Naive thymus-derived CD4-positive, alpha-beta T cell (primary cell): Measurements from ENCODE around the gene GNB4. TPM values are rescaled to one million over a fixed set of nuclear protein-coding genes. Genes with fewer than 3 reads are reported as not detected.

Experiments
- ATAC-seq: fragments of 150-1000 bp; cut with Tn5 transposase; 2 replicates; pipeline ENCODE4 v1.10.0; 2021; ENCODE audit warnings: mild to moderate bottlenecking, moderate library complexity
- CTCF ChIA-PET: fragments of 350-600 bp; sonication (Branson Sonifier 250); formaldehyde crosslinking; loops from one replicate; lab custom pipeline; 2021; ENCODE audit warnings: antibody characterized with exemption; lab: Charles Lee
- POLR2A ChIA-PET: fragments of 350-600 bp; sonication (Branson Sonifier 250); formaldehyde crosslinking; loops from one replicate; lab custom pipeline; 2021; ENCODE audit warnings: antibody characterized with exemption, inconsistent platforms; lab: Charles Lee
- DNase-seq, 9 donors: peaks; one replicate each; pipeline versions ENCODE4 v3.0.0 to v3.0.0-alpha.2; 2020 to 2022; ENCODE audit warnings: mixed read lengths in 1 of 9
- H3K27ac ChIP-seq: one replicate; pipeline ENCODE4 v1.7.0; 2013; ENCODE audit warnings: mild to moderate bottlenecking, low read depth, low read length, moderate library complexity
- H3K27me3 ChIP-seq, 2 donors: one replicate each; pipeline ENCODE4 v1.7.0; 2013; ENCODE audit warnings: low read length in 2 of 2, mild to moderate bottlenecking in 2 of 2, moderate library complexity in 2 of 2; ENCODE audit not compliant: control insufficient read depth in 2 of 2, insufficient read depth in 2 of 2
- H3K36me3 ChIP-seq, 3 experiments: 1 replicate in 2 of 3; 2 replicates in 1 of 3; pipeline ENCODE4 v1.7.0; 2013; ENCODE audit warnings: low read length in 3 of 3, mild to moderate bottlenecking in 3 of 3, moderate library complexity in 1 of 3; ENCODE audit not compliant: insufficient read depth in 3 of 3, control insufficient read depth in 2 of 3
- H3K4me1 ChIP-seq, 2 donors: one replicate each; pipeline ENCODE4 v1.7.0; 2013; ENCODE audit warnings: low read length in 2 of 2, mild to moderate bottlenecking in 2 of 2, moderate library complexity in 1 of 2; ENCODE audit not compliant: control insufficient read depth in 2 of 2, insufficient read depth in 2 of 2
- H3K4me3 ChIP-seq: 2 replicates; pipeline ENCODE4 v1.7.0; 2013; ENCODE audit warnings: mild to moderate bottlenecking, low read length
- H3K9me3 ChIP-seq, 3 experiments: 1 replicate in 2 of 3; 2 replicates in 1 of 3; pipeline ENCODE4 v1.7.0; 2013; ENCODE audit warnings: low read length in 3 of 3; ENCODE audit not compliant: control insufficient read depth in 2 of 3
- H3K27ac Mint-ChIP-seq, 9 donors: one replicate each; pipeline ENCODE4 v1.8.0; 2020 to 2022; ENCODE audit warnings: mixed read lengths in 9 of 9, mild to moderate bottlenecking in 8 of 9, moderate library complexity in 5 of 9, inconsistent platforms in 2 of 9
- H3K27me3 Mint-ChIP-seq, 5 donors: one replicate each; pipeline ENCODE4 v1.8.0; 2021 to 2022; ENCODE audit warnings: mixed read lengths in 5 of 5, mild to moderate bottlenecking in 1 of 5
- H3K36me3 Mint-ChIP-seq, 5 donors: one replicate each; pipeline ENCODE4 v1.8.0; 2020 to 2022; ENCODE audit warnings: mixed read lengths in 5 of 5, mild to moderate bottlenecking in 3 of 5, inconsistent platforms in 1 of 5
- H3K4me1 Mint-ChIP-seq, 7 donors: one replicate each; pipeline ENCODE4 v1.8.0; 2020 to 2022; ENCODE audit warnings: mixed read lengths in 7 of 7, mild to moderate bottlenecking in 3 of 7, inconsistent platforms in 1 of 7
- H3K4me3 Mint-ChIP-seq, 10 donors: one replicate each; pipeline ENCODE4 v1.8.0; 2020 to 2022; ENCODE audit warnings: mild to moderate bottlenecking in 10 of 10, mixed read lengths in 10 of 10, moderate library complexity in 6 of 10, inconsistent platforms in 2 of 10
- H3K9me3 Mint-ChIP-seq, 11 donors: one replicate each; pipeline ENCODE4 v1.8.0; 2020 to 2022; ENCODE audit warnings: mixed read lengths in 11 of 11, mild to moderate bottlenecking in 4 of 11, inconsistent platforms in 1 of 11, moderate library complexity in 1 of 11
- intact Hi-C, 2 donors: fragments of 100-400 bp; cut with micrococcal nuclease; formaldehyde crosslinking; loops; one replicate each; pipeline ENCODE4 v1.15.1; 2023
- polyA plus RNA-seq, 2 donors: library from polyadenylated mRNA; unstranded; fragments of 300-500 nt; fragmentation: Illumina TruSeq; gene quantifications; one replicate each; pipeline ENCODE4 v1.2.3, GENCODE V29; 2021
- total RNA-seq, 6 experiments: library from RNA in 5 of 6; stranded (reverse) in 5 of 6; gene quantifications; 1 replicate in 5 of 6; 2 replicates in 1 of 6; pipeline ENCODE4 v1.2.3 and lab custom pipeline; 2021 to 2026

Gene GNB4
- total and polyA plus RNA-seq, 7 experiments from 2014 or later: 0.12 to 11.3 (median 1.3) TPM

DNA sequence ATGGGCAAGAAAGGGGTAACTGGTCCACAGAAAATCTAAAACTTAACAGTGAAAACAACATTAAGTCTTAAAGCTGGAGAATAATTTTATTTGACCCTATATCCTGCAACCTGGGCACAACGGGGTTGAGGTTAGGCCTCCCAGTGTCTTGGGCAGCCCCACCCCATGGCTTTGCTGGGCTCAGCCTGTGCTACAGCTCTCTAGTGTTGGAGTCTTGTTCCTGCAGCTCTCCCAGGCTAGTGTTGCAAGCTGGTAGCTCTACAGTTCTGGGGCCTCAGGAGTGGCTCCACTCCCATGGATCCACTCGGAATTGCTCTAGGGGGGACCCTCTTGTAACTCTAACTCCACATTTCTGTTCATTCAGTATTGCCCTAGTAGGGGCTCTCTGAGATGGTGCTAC, 24.9 kb upstream of the GNB4 start:
- Mint-ChIP-seq H3K9me3 (peaks cover 0 to 9% (median 0%) of the 10 kb centered on the region in 11 donors), H3K4me3 (no peak overlapping the region), H3K36me3 (no peaks in the 10 kb centered on the region), H3K27me3 (peaks cover 0 to 5% (median 0%) of the 10 kb centered on the region in 5 donors), H3K27ac (no peak overlapping the region), H3K4me1 (peaks cover 0 to 4% (median 4%) of the 10 kb centered on the region in 7 donors)
- ChIA-PET POLR2A (no interaction called here), CTCF (no interaction called here)
- Histone ChIP-seq H3K36me3 (no peaks in the 10 kb centered on the region), H3K9me3 (no peaks in the 10 kb centered on the region), H3K27ac (no peak overlapping the region), H3K4me3 (no peak overlapping the region), H3K27me3 (no peaks in the 10 kb centered on the region), H3K4me1 (no peaks in the 10 kb centered on the region)
- DNase-seq (no peak), ATAC-seq (no peak)
- intact Hi-C loops: no loop called here

DNA sequence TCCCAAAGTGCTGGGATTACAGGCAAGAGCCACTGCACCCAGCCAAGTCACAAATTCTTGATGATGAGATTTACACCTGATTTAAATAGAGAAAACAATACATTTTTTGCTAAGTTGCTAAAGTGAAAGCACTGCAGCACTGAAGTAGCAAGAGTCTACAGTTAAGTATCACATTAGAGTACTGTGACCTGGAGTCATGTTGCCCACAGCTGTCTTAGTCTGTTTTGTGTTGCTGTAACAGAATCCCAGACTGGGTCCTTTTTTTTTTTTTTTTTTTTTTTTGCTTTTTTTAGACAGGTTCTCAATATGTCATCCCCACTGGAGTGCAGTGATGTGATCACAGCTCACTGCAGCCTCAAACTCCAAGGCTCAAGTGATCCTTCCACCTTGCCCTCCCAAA, 23.2 kb upstream of the GNB4 start:
- Histone ChIP-seq H3K27me3 (no peaks in the 10 kb centered on the region), H3K36me3 (no peaks in the 10 kb centered on the region), H3K9me3 (no peaks in the 10 kb centered on the region), H3K4me1 (no peaks in the 10 kb centered on the region), H3K27ac (no peak overlapping the region), H3K4me3 (no peak overlapping the region)
- H3K4me1 Mint-ChIP-seq: peaks cover 0 to 4% (median 4%) of the 10 kb centered on the region in 7 donors
- ATAC-seq (no peak), DNase-seq (no peak)
- H3K27ac Mint-ChIP-seq: no peak overlapping the region
- peaks cover 0 to 5% (median 0%) of the 10 kb centered on the region in 11 donors for H3K9me3 Mint-ChIP-seq
- no peak overlapping the region for H3K4me3 Mint-ChIP-seq
- H3K36me3 Mint-ChIP-seq: no peaks in the 10 kb centered on the region
- ChIA-PET CTCF (no interaction called here), POLR2A (no interaction called here)
- intact Hi-C loops: no loop called here
- peaks cover 0 to 5% (median 0%) of the 10 kb centered on the region in 5 donors for H3K27me3 Mint-ChIP-seq

DNA sequence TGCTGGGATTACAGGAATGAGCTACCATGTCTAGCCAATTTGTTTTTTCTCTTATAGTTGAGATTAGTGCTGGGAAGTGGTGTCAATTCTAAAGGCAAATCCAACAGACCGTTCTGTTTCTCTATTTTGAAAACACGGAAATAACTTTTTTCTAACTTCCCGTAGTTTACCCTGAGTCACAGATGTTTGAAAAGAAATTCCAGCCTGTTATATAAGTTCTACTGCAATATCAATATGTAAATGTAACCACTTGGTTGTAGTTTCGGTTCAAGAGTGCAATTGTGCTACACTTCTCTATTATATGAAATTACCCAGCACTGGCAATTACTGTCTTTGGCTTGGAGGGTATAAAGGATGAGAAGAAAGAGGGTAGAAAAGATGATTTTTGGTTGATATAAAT, 22.3 kb upstream of the GNB4 start:
- Mint-ChIP-seq H3K4me3 (no peak overlapping the region), H3K27ac (no peak overlapping the region), H3K4me1 (peaks cover 0 to 4% (median 4%) of the 10 kb centered on the region in 7 donors), H3K27me3 (peaks cover 0 to 5% (median 0%) of the 10 kb centered on the region in 5 donors), H3K9me3 (peaks cover 0 to 2% (median 0%) of the 10 kb centered on the region in 11 donors), H3K36me3 (no peaks in the 10 kb centered on the region)
- Histone ChIP-seq H3K4me1 (no peaks in the 10 kb centered on the region), H3K27ac (no peak overlapping the region), H3K9me3 (no peaks in the 10 kb centered on the region), H3K27me3 (no peaks in the 10 kb centered on the region), H3K36me3 (no peaks in the 10 kb centered on the region), H3K4me3 (no peak overlapping the region)
- POLR2A ChIA-PET: no interaction called here
- DNase-seq (no peak), ATAC-seq (peak; percentile 70)
- CTCF ChIA-PET: no interaction called here
- intact Hi-C loops: no loop called here

DNA sequence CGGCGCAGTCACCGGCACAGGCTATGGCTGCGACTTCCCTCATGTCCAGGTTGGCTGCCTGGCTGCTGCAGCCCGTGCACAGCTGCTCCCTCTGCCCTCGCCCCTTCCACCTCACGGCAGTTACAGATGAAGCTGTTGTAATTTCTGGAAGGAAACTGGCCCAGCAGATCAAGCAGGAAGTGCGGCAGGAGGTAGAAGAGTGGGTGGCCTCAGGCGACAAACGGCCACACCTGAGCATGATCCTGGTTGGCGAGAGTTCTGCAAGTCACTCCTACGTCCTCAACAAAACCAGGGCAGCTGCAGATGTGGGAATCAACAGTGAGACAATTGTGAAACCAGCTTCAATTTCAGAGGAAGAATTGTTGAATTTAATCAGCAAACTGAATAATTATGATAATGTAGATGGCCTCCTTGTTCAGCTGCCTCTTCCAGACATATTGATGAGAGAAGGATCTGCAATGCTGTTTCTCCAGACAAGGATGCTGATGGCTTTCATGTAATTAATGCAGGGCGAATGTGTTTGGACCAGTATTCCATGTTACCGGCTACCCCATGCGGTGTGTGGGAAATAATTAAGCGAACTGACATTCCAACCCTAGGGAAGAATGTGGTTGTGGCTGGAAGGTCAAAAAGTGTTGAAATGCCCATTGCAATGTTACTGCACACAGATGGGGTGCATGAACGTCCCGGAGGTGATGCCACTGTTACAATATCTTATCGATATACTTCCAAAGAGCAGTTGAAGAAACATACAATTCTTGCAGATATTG, 13.2 kb upstream of the GNB4 start:
- Histone ChIP-seq H3K27me3 (no peaks in the 10 kb centered on the region), H3K4me1 (no peaks in the 10 kb centered on the region), H3K27ac (no peak overlapping the region), H3K9me3 (no peaks in the 10 kb centered on the region), H3K36me3 (no peaks in the 10 kb centered on the region), H3K4me3 (no peak overlapping the region)
- peaks cover 7 to 12% (median 9%) of the 10 kb centered on the region in 7 donors for H3K4me1 Mint-ChIP-seq
- peak in 1 of 9 donors; percentile 5 for DNase-seq
- intact Hi-C loops: no loop called here
- peaks cover 4 to 20% (median 12%) of the 10 kb centered on the region in 5 donors for H3K27me3 Mint-ChIP-seq
- ChIA-PET CTCF (interaction anchor here (0.6 kb wide), 1 partner anchor 77 kb away, joined by 4 read pairs; no protein-coding TSS in a partner anchor), POLR2A (no interaction called here)
- peak overlapping the region in 6 of 10 donors; percentile 13 to 73 (median 57) for H3K4me3 Mint-ChIP-seq
- peak overlapping the region in 3 of 9 donors; percentile 31 to 73 (median 43) for H3K27ac Mint-ChIP-seq
- no peaks in the 10 kb centered on the region for H3K9me3 Mint-ChIP-seq
- peak; percentile 44 for ATAC-seq
- H3K36me3 Mint-ChIP-seq: peaks cover 0 to 3% (median 0%) of the 10 kb centered on the region in 5 donors

DNA sequence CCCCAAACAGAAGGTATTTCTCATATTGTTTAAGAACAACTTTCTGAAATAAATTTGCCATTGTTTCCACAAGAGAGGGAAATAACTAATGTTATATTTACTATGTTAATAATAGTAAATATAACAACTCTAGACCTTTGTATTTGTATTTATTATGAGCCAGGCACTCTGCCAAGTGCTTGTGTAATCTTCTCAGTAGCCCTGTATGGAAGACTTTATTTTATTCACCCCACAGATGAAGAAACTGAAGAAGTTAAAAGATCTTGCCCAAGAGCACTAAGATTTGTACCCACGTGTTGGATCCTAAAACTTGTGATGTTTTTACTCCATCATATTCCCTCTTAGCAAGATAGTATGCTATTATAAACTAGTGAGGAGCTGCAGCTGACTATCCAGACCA, 12.0 kb upstream of the GNB4 start:
- Histone ChIP-seq H3K36me3 (no peaks in the 10 kb centered on the region), H3K27ac (no peak overlapping the region), H3K4me1 (no peaks in the 10 kb centered on the region), H3K4me3 (no peak overlapping the region), H3K27me3 (no peaks in the 10 kb centered on the region), H3K9me3 (no peaks in the 10 kb centered on the region)
- ChIA-PET POLR2A (no interaction called here), CTCF (no interaction called here)
- ATAC-seq (no peak), DNase-seq (no peak)
- intact Hi-C loops: no loop called here
- Mint-ChIP-seq H3K4me3 (no peak overlapping the region), H3K36me3 (peaks cover 0 to 3% (median 0%) of the 10 kb centered on the region in 5 donors), H3K27ac (no peak overlapping the region), H3K9me3 (no peaks in the 10 kb centered on the region), H3K4me1 (peaks cover 7 to 12% (median 9%) of the 10 kb centered on the region in 7 donors), H3K27me3 (peaks cover 4 to 31% (median 16%) of the 10 kb centered on the region in 5 donors)

DNA sequence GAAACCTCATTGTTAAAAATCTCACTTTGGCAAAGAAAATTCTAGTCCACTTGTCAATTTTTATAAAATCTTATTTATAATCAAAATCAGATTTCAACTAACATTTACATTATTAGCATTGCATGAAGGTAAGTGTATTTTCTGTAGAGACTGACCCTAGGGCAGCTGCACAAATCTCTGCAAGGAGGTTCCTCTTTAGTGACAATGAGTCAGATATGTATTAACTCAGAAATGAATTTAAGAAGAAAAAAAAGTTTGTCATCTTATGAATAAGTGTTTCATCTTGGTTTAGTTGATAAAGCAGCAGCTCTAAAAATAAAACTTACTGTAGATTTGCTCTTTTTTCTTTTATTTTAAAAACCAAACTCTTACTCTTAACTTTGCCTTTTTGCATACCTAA, 9.0 kb upstream of the GNB4 start:
- peaks cover 7 to 12% (median 9%) of the 10 kb centered on the region in 7 donors for H3K4me1 Mint-ChIP-seq
- Histone ChIP-seq H3K4me1 (no peaks in the 10 kb centered on the region), H3K9me3 (no peaks in the 10 kb centered on the region), H3K4me3 (no peak overlapping the region), H3K27me3 (no peaks in the 10 kb centered on the region), H3K27ac (no peak overlapping the region), H3K36me3 (no peaks in the 10 kb centered on the region)
- no peaks in the 10 kb centered on the region for H3K9me3 Mint-ChIP-seq
- no peak overlapping the region for H3K27ac Mint-ChIP-seq
- intact Hi-C loops: no loop called here
- no peak for DNase-seq
- peaks cover 0 to 3% (median 0%) of the 10 kb centered on the region in 5 donors for H3K36me3 Mint-ChIP-seq
- H3K4me3 Mint-ChIP-seq: no peak overlapping the region
- POLR2A ChIA-PET: no interaction called here
- ATAC-seq: no peak
- CTCF ChIA-PET: interaction anchor here (1.1 kb wide), 1 partner anchor 11 kb away, joined by 4 read pairs; no protein-coding TSS in a partner anchor
- H3K27me3 Mint-ChIP-seq: peaks cover 17 to 56% (median 35%) of the 10 kb centered on the region in 5 donors
